H1 (cell line): ENCODE results near the gene HNF4A. TPM values are rescaled to one million over a fixed set of nuclear protein-coding genes. Genes with fewer than 3 reads are reported as not detected.
A peak's percentile ranks its signal among the peaks of the same experiment; 100 is the strongest.

Experiments
- CTCF ChIA-PET: fragments of 300-600 bp; sonication (Branson Sonifier 250); formaldehyde crosslinking; loops from one replicate; lab custom pipeline; 2021; ENCODE audit not compliant: partially characterized antibody; lab: Charles Lee
- POLR2A ChIA-PET: fragments of 300-600 bp; sonication (Branson Sonifier 250); formaldehyde crosslinking; loops from one replicate; lab custom pipeline; 2021; ENCODE audit warnings: inconsistent platforms; ENCODE audit not compliant: partially characterized antibody; lab: Charles Lee
- DNase-seq, 2 experiments: peaks; one replicate each; pipeline versions ENCODE4 v3.0.0 to v3.0.0-alpha.2; 2010 to 2022; ENCODE audit warnings: low spot score in 2 of 2, low read depth in 1 of 2, mixed read lengths in 1 of 2
- FAIRE-seq: peaks from 2 replicates; lab custom pipeline; 2011; peaks lifted over from hg19 to GRCh38; lab: Jason Lieb, UNC
- H2AFZ ChIP-seq: 2 replicates; pipeline ENCODE4 v1.8.1; 2012; ENCODE audit warnings: low read length, inconsistent platforms
- H2AK5ac ChIP-seq: 2 replicates; pipeline ENCODE4 v1.6.1; 2013; ENCODE audit warnings: low read depth, low read length
- H2BK120ac ChIP-seq: replicated peaks from 2 replicates; pipeline ENCODE3; 2013; ENCODE audit warnings: low read depth, low read length, inconsistent platforms
- H2BK12ac ChIP-seq: 2 replicates; pipeline ENCODE4 v1.6.1; 2013; ENCODE audit warnings: low read depth, low read length
- H2BK15ac ChIP-seq: 2 replicates; pipeline ENCODE4 v1.6.1; 2013; ENCODE audit warnings: low read length
- H2BK20ac ChIP-seq: 2 replicates; pipeline ENCODE4 v1.6.1; 2013; ENCODE audit warnings: low read length
- H2BK5ac ChIP-seq: 2 replicates; pipeline ENCODE4 v1.6.1; 2013; ENCODE audit warnings: low read depth, low read length
- H3K14ac ChIP-seq: 2 replicates; pipeline ENCODE4 v1.6.1; 2013; ENCODE audit warnings: inconsistent platforms; ENCODE audit not compliant: insufficient read length
- H3K18ac ChIP-seq: 2 replicates; pipeline ENCODE4 v1.6.1; 2013; ENCODE audit warnings: low read length; ENCODE audit errors: extremely low read depth
- H3K23ac ChIP-seq: 2 replicates; pipeline ENCODE4 v1.6.1; 2013; ENCODE audit warnings: inconsistent platforms; ENCODE audit not compliant: insufficient read length
- H3K23me2 ChIP-seq: 2 replicates; pipeline ENCODE4 v1.6.1; 2013; ENCODE audit warnings: low read depth, low read length
- H3K27ac ChIP-seq: 2 replicates; pipeline ENCODE4 v1.6.1; 2011; ENCODE audit warnings: low read depth, low read length, inconsistent platforms
- H3K27me3 ChIP-seq, 4 experiments: replicated peaks in 1 of 4; 1 replicate in 1 of 4; 2 replicates in 3 of 4; pipeline versions ENCODE4 v1.6.1 to v1.8.1; 2011 to 2013; ENCODE audit warnings: low read length in 3 of 4, mild to moderate bottlenecking in 3 of 4, inconsistent platforms in 2 of 4, mixed read lengths in 2 of 4, moderate library complexity in 1 of 4; ENCODE audit not compliant: control insufficient read depth in 3 of 4, insufficient read depth in 3 of 4; ENCODE audit errors: extremely low read depth in 1 of 4
- H3K36me3 ChIP-seq, 4 experiments: 2 replicates each; pipeline versions ENCODE4 v1.6.1 to v1.8.1; 2011 to 2013; ENCODE audit warnings: mild to moderate bottlenecking in 4 of 4, low read length in 3 of 4, moderate library complexity in 2 of 4, control low read depth in 1 of 4, inconsistent platforms in 1 of 4; ENCODE audit not compliant: insufficient read depth in 4 of 4, control insufficient read depth in 2 of 4
- H3K4ac ChIP-seq: replicated peaks from 2 replicates; pipeline ENCODE3; 2013; ENCODE audit warnings: low read length, low read depth, mixed read lengths, inconsistent platforms; ENCODE audit not compliant: insufficient read length
- H3K4me1 ChIP-seq, 4 experiments: replicated peaks in 1 of 4; 1 replicate in 1 of 4; 2 replicates in 3 of 4; pipeline versions ENCODE4 v1.6.1 to v1.8.1; 2011 to 2013; ENCODE audit warnings: low read length in 3 of 4, inconsistent platforms in 2 of 4, mixed read lengths in 1 of 4; ENCODE audit not compliant: insufficient read depth in 4 of 4, control insufficient read depth in 3 of 4
- H3K4me2 ChIP-seq, 2 experiments: 2 replicates each; pipeline versions ENCODE4 v1.6.1 to v1.8.1; 2011 to 2013; ENCODE audit warnings: low read depth in 2 of 2, low read length in 2 of 2, control low read depth in 1 of 2, inconsistent platforms in 1 of 2, mild to moderate bottlenecking in 1 of 2; ENCODE audit not compliant: insufficient read depth in 1 of 2
- H3K4me3 ChIP-seq, 4 experiments: fragments of 200-600, 300-600 bp in 1 of 4; sonication (generic), shearing (Covaris generic), sonication (Bioruptor Twin) in 1 of 4; 2 replicates each; pipeline versions ENCODE4 v1.5.1 to v1.8.1; 2011 to 2016; ENCODE audit warnings: low read length in 4 of 4, low read depth in 3 of 4, control low read depth in 2 of 4, inconsistent platforms in 2 of 4, mild to moderate bottlenecking in 2 of 4, mixed read lengths in 1 of 4, moderate library complexity in 1 of 4; ENCODE audit not compliant: insufficient read depth in 2 of 4; ENCODE audit errors: extremely low read depth in 1 of 4
- H3K56ac ChIP-seq: replicated peaks from 2 replicates; pipeline ENCODE3; 2013; ENCODE audit warnings: low read depth, mild to moderate bottlenecking, mixed read lengths, low read length, inconsistent platforms; ENCODE audit not compliant: insufficient read length
- H3K79me1 ChIP-seq: 2 replicates; pipeline ENCODE4 v1.6.1; 2013; ENCODE audit warnings: low read depth, low read length, control low read depth
- H3K79me2 ChIP-seq, 2 experiments: 2 replicates each; pipeline versions ENCODE4 v1.6.1 to v1.8.1; 2012 to 2013; ENCODE audit warnings: low read length in 2 of 2, mild to moderate bottlenecking in 2 of 2, inconsistent platforms in 1 of 2; ENCODE audit not compliant: insufficient read depth in 2 of 2, control insufficient read depth in 1 of 2
- H3K9ac ChIP-seq, 4 experiments: replicated peaks in 1 of 4; 1 replicate in 1 of 4; 2 replicates in 3 of 4; pipeline versions ENCODE4 v1.6.1 to v1.8.1; 2011 to 2013; ENCODE audit warnings: low read depth in 3 of 4, low read length in 3 of 4, control low read depth in 2 of 4, mild to moderate bottlenecking in 2 of 4, moderate library complexity in 2 of 4, inconsistent platforms in 1 of 4; ENCODE audit errors: extremely low read depth in 1 of 4
- H3K9me3 ChIP-seq, 2 experiments: 2 replicates each; pipeline versions ENCODE4 v1.6.1 to v1.8.1; 2012 to 2013; ENCODE audit warnings: mild to moderate bottlenecking in 2 of 2, moderate library complexity in 2 of 2, control low read depth in 1 of 2, inconsistent platforms in 1 of 2, low read depth in 1 of 2, low read length in 1 of 2, mixed read lengths in 1 of 2; ENCODE audit not compliant: insufficient read depth in 2 of 2
- H4K20me1 ChIP-seq, 2 experiments: replicated peaks in 1 of 2; 2 replicates each; pipeline versions ENCODE3 to v1.8.1; 2011 to 2013; ENCODE audit warnings: inconsistent platforms in 2 of 2, low read length in 2 of 2, mild to moderate bottlenecking in 1 of 2; ENCODE audit not compliant: insufficient read depth in 2 of 2, control insufficient read depth in 1 of 2
- H4K5ac ChIP-seq: 2 replicates; pipeline ENCODE4 v1.6.1; 2013; ENCODE audit warnings: low read length, low read depth, mixed read lengths, inconsistent platforms; ENCODE audit not compliant: insufficient read length
- H4K8ac ChIP-seq: 2 replicates; pipeline ENCODE4 v1.8.0; 2013; ENCODE audit warnings: mild to moderate bottlenecking, moderate library complexity, low read length, inconsistent platforms; ENCODE audit not compliant: insufficient read depth; ENCODE audit errors: extremely low read depth
- H4K91ac ChIP-seq: replicated peaks from 2 replicates; pipeline ENCODE3; 2013; ENCODE audit warnings: low read length, mixed read lengths, inconsistent platforms; ENCODE audit not compliant: insufficient read length
- BCL11A ChIP-seq, 2 experiments: IDR thresholded peaks; one replicate each; pipeline ENCODE4 v1.6.1; 2011; ENCODE audit warnings: low read depth in 2 of 2, low read length in 2 of 2, mild to moderate bottlenecking in 2 of 2
- CHD2 ChIP-seq: IDR thresholded peaks from 2 replicates; pipeline ENCODE4 v1.6.1; 2012; ENCODE audit warnings: low read length, improper control_type of control experiment
- GABPA ChIP-seq: IDR thresholded peaks from 2 replicates; pipeline ENCODE4 v1.6.1; 2011; ENCODE audit warnings: mild to moderate bottlenecking, low read length, moderate library complexity, borderline replicate concordance; ENCODE audit not compliant: insufficient read depth
- GTF2F1 ChIP-seq: IDR thresholded peaks from 2 replicates; pipeline ENCODE4 v1.6.1; 2012; ENCODE audit warnings: low read depth, low read length, improper control_type of control experiment, borderline replicate concordance
- JUND ChIP-seq: IDR thresholded peaks from 2 replicates; pipeline ENCODE4 v1.6.1; 2011; ENCODE audit warnings: mild to moderate bottlenecking, improper control_type of control experiment, low read length
- KDM1A ChIP-seq: fragments of 200-600, 300-600 bp; sonication (generic); IDR thresholded peaks from 2 replicates; pipeline ENCODE4 v1.7.1; 2016; ENCODE audit warnings: mild to moderate bottlenecking, low read length, borderline replicate concordance
- POLR2AphosphoS5 ChIP-seq: IDR thresholded peaks from 2 replicates; pipeline ENCODE4 v1.6.1; 2011; ENCODE audit warnings: low read depth, low read length
- RNF2 ChIP-seq: fragments of 200-900, 300-1000 bp; sonication (generic); IDR thresholded peaks from 2 replicates; pipeline ENCODE4 v1.7.1; 2016; ENCODE audit warnings: borderline replicate concordance, low read depth, mild to moderate bottlenecking, antibody characterized with exemption, low read length; ENCODE audit not compliant: poor library complexity, severe bottlenecking; ENCODE audit errors: missing control alignments
- SP1 ChIP-seq: IDR thresholded peaks from 2 replicates; pipeline ENCODE4 v1.6.1; 2011; ENCODE audit warnings: low read depth, low read length
- SRF ChIP-seq: IDR thresholded peaks from 2 replicates; pipeline ENCODE4 v1.6.1; 2011; ENCODE audit warnings: mild to moderate bottlenecking, low read depth, low read length, moderate library complexity
- USF2 ChIP-seq: IDR thresholded peaks from 2 replicates; pipeline ENCODE4 v1.6.1; 2011; ENCODE audit warnings: low read length, improper control_type of control experiment
- WGBS, 2 experiments: shearing (Covaris generic) in 1 of 2; methylation state at CpG; one replicate each; pipeline versions ENCODE4 v1.1.6 to v1.1.7; 2013 to 2015; ENCODE audit warnings: low lambda C conversion rate in 2 of 2, mixed read lengths in 2 of 2, inconsistent platforms in 1 of 2, low coverage in 1 of 2, missing lambda C conversion rate in 1 of 2; ENCODE audit not compliant: insufficient replicate concordance in 2 of 2, insufficient coverage in 1 of 2, insufficient read length in 1 of 2; ENCODE audit errors: extremely low coverage in 1 of 2, missing lambda C conversion rate in 1 of 2; 5-methylcytosine and 5-hydroxymethylcytosine counted together
- polyA plus RNA-seq, 7 experiments: library from polyadenylated mRNA; depleted of rRNA in 3 of 7; stranded (reverse) in 5 of 7; unstranded in 2 of 7; fragments of >200 nt in 5 of 7; fragments of 200-250 nt in 2 of 7; gene quantifications; 1 replicate in 5 of 7; 2 replicates in 1 of 7; 4 replicates in 1 of 7; pipeline versions ENCODE4 v1.2.1 to v1.2.3, GENCODE V29; 2011 to 2013; ENCODE audit warnings: missing spikeins in 2 of 7, mixed read lengths in 2 of 7
- total RNA-seq: library from RNA; stranded (reverse); fragmentation: NEBNext Ultra II Directional; extraction: Animal tissue kit (Norgen Biotek cat#: 25700); gene quantifications from 2 replicates; pipeline ENCODE4 v1.2.1, GENCODE V29; 2021

The HNF4A gene
- total and polyA plus RNA-seq, 2 of the 8 experiments (the other 6 are each of a cell fraction or from before 2014, with no cell fraction given): 0.03 TPM; not detected in 1

- POLR2A ChIA-PET: no interaction called here
- no peak overlapping the region for H4K5ac ChIP-seq
- H4K20me1 ChIP-seq: peaks cover 0 to 6% of the 10 kb centered on the region in 2 experiments
- H2BK5ac ChIP-seq: no peak overlapping the region
- no peaks in the 10 kb centered on the region for H3K9me3 ChIP-seq
- no peak overlapping the region for H3K27ac ChIP-seq
- WGBS, 2 experiments: 83% methylated on average over 14 of the region's 14 CpGs; no CpG with 5 or more reads in 1 of the 2 experiments
- no peak overlapping the region for H2BK12ac ChIP-seq
- H2BK15ac ChIP-seq: no peak overlapping the region
- H3K18ac ChIP-seq: no peak overlapping the region
- H3K4ac ChIP-seq: no peak overlapping the region
- no peak overlapping the region for H3K4me3 ChIP-seq
- no peak overlapping the region for H3K56ac ChIP-seq
- no peak overlapping the region for H2AK5ac ChIP-seq
- no peaks in the 10 kb centered on the region; a peak in 2 of 7 replicates for H3K4me1 ChIP-seq
- FAIRE-seq (no peak), DNase-seq (no peak)
- H3K14ac ChIP-seq: no peak overlapping the region
- no peaks in the 10 kb centered on the region for H3K79me2 ChIP-seq
- H2BK20ac ChIP-seq: 0 out of 2 replicates have a peak overlapping the region, but pooled peaks have one; percentile 77
- peaks cover 7% of the 10 kb centered on the region; the same call in 1 of the 2 replicates for H3K23me2 ChIP-seq
- H3K79me1 ChIP-seq: no peaks in the 10 kb centered on the region
- peak overlapping the region; percentile 9; the same call in 1 of the 2 replicates for H4K8ac ChIP-seq
- H2BK120ac ChIP-seq: no peak overlapping the region
- no peak overlapping the region for H3K23ac ChIP-seq
- no peak overlapping the region for H3K9ac ChIP-seq
- CTCF ChIA-PET: interaction anchor here (0.6 to 1.9 kb wide), 8 partner anchors 9 to 202 kb away, joined by 3 to 14 read pairs (median 3); no protein-coding TSS in a partner anchor
- H3K27me3 ChIP-seq: no peaks in the 10 kb centered on the region
- no peak overlapping the region for H2AFZ ChIP-seq
- H3K36me3 ChIP-seq: no peaks in the 10 kb centered on the region
- no peak overlapping the region for H3K4me2 ChIP-seq
- H4K91ac ChIP-seq: no peak overlapping the region
- TF ChIP-seq USF2: no peak
- no peak for TF ChIP-seq RNF2
- no peak for TF ChIP-seq KDM1A
- TF ChIP-seq GABPA: no peak
- TF ChIP-seq BCL11A (IDR thresholded peaks at IDR 0.05; ENCODE audit: low read depth in 2 of 2, low read length in 2 of 2): no peak
- TF ChIP-seq CHD2: no peak
- no peak for TF ChIP-seq SRF
- TF ChIP-seq SP1: no peak
- TF ChIP-seq GTF2F1: no peak
- TF ChIP-seq JUND: no peak
- no peak for TF ChIP-seq POLR2AphosphoS5
Observed at GRCh38 chr20:44407402-44408184, 52.1 kb downstream of the HNF4A start.
